NCI-H526 (cell line): ENCODE results near the gene FSD2.
"Not testable (repeated sequence)": the region's sequence is repeated elsewhere in the genome, so short reads cannot be mapped to it uniquely, and the experiment has no call there.

Experiments
- DNase-seq, 2 experiments: peaks; one replicate each; lab custom pipeline; 2025; lab: John Stamatoyannopoulos, UW

The FSD2 gene

DNA sequence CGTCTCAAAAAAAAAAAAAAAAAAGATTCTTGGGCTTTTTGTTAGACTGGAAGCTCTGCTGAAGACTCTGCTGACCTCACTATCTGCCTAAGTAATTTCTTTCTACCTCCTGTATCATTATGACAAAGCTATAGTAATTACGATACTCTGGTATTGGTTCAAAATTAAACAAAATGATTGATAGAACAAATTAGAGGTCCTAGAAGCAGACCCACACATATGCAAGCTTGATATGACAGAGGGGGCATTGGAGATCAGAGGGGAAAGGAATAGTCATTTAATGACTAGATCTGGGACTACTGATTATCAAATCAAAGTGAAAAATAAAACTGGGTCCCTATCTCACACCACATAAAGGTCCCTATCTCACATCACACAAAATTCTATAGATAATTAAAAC, 74.3 kb downstream of the FSD2 start:
- no peak for DNase-seq

DNA sequence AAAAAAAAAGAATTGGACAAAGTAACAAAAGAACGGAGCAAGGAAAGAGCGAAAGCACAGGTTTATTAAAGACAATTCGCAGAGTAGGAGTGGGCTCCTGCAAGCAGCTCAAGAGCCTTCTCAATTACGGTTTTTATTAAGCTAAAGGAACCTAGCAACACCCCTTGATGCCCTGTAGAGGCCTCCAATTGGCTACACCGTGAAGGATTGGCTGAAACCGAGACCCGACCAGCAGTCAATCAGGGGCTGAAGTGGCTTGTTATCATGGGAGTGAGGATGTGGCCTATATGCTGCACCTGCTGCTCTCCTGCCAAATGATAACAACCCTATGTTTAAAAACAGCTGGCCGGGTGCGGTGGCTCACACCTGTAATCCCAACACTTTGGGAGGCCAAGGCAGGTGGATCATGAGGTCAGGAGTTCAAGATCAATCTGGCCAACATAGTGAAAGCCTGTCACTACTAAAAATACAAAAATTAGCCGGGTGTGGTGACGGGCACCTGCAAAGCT, 75.8 kb downstream of the FSD2 start:
- no peak for DNase-seq

DNA sequence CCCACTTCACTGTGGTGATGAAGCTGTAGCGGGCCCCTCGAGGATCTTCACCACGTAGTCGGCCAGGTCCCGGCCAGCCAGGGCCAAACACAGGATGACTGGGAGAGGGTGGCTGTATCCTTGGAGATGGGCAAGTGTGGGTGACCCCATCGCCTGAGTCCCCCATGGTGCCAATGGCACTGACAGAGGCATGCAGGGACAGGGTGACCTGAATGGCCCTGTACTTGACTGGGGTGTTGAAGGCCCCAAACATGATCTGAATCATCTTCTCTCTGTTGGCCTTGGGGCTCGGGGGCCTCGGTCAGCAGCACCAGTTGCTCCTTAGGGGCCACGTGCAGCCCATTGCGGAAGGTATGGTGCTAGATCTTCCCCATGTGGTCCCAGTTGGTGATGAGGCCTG, 79.1 kb downstream of the FSD2 start:
- DNase-seq, result no peak

DNA sequence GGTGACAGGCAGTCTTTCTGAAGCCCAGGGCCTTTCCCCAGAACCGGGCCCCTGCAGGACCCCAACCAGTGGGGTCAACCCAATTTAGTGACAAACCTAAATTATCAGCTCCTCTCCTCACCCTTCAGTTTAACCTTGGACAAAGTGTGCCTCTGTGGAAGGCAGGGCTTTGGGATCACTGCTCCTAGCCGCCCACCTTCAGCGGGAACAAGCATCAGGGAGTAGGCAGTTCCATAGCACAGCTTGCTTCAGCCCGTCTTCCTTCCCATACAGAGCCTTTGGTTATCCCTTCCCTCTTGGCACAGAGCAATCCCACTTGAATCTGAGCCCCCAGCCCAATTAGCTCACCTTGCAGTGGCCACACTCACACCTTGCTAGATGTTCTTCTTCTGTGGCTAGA, 90.9 kb downstream of the FSD2 start:
- no peak for DNase-seq

DNA sequence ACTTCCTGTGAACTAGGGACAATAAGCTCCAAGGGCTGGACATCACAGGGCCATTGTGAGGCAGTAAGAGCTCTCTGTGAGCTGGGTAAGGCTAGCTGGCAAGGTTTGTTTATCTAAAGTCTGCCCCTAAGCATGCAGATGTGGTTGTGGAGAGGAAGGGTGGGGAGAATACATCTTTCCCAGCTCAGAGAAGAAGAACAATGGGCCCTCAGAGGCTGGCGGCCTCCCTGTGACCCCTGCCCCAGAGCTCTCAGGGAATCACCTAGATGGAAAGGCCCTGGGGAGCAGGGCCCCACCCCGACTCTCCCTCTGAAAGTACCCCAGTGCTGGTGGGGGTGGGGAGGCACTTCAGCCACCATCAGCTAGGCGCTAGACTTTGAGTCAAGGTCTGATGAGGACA, 91.9 kb downstream of the FSD2 start:
- peak in 1 of 2 experiments; percentile 8 for DNase-seq

DNA sequence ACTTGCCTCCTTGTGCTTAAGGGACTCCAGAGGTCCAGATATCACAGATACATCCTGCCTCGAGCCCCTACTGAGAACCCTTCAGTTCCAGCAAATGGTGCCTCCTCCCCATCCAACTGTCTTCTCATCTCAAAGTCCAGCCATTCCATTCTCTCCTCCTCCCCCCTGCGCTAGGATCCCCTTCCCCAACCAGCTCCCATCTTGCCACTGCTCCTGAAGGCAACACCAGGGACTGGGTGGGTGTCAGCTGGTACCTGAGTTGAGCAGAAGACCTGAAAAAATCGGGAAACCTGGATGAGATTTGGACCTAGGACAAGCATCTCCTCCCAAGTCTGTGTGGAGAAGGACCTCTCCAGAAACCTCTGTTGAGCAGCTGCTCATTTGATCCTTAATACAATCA, 93.8 kb downstream of the FSD2 start:
- DNase-seq, result no peak

DNA sequence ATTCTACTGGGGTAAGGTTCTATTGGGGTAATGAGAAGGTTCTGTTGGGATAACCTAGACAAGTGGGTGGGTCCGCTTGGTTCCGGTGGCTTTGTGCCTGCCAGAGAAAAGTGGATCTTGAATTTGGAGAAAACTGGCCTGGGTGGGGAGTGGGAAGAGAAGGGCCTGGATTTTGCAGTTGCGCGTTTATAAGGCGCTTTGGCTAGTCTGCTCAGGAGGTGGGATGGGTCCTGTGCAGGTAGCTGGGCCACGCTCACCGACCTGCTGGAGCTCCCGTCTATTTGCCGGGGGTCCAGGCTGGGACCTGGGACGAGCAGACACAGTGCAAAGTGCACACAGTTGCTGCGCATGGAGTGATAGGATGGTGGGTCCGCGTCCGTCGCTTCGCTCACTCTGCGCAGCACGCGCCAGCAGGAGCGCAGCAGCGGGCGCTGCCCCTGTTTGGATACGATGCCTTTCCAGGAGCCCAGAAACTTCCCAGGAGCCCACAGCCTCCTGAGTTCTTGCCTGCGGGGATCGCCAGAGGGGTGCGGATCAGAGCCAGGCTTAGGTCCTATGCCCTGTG, 94.9 kb downstream of the FSD2 start:
- no peak for DNase-seq

DNA sequence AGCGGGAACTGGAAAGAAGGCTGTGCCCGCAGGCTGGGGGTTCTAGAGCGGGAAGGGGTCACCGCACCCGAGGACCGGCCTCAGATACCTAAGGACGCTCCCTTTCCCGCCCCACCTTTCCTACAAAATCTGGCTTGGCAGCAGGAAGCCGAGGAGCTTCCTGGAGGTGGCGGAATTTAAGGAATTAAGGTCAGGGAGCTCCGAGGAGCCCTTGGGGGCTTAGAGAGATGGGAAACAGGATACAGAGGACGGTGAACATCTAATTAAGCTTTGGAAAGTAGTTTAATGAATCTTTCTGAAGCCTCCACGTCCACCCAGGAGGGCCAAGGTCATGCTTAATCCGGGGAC, 95.7 kb downstream of the FSD2 start:
- DNase-seq, result no peak

DNA sequence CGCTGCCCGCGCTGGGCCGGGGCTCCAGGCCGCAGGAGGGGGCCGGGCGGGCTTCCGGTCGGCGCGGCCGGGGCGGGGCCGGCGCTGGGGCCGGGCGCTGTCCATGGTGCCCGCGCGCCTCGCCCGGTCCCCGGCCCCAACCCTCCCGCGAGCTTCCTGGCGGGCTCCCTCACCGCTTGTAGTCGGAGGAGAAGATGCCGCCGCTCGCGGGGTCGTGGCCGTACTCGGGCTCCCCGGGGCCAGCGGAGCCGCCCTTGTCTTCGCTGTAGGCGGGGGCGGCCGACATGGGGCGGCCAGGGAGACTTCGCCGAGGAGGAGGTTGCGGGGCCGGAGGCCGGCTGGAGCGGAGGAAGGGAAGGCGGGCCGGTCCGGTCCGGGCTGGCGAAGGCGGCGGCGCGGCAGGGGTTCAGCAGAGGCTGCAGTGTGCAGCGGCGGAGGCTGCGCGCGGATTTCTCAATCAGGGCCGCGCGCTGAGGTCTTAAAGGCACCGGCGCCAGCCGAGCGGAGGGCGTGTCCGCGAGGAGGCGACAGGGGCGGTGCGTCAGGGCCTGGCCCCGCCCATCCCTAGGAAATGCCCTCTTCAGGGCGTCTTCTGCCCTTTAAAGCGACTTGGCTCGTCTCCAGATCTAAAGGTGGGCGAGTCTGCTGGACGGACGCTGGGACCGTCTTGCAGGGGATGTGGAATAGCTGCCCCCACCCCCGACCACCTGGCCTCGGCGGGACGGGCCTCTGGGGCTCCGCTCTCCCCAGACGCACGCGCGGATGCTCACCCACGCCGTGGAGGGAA, 96.3 kb downstream of the FSD2 start, which contains the start of gene AP3B2:
TSS of gene AP3B2 (minus strand) at position 455 of the 787 bp plus-strand sequence. CDS start at position 286, 169 bp downstream.
- peak; percentile 65 to 94 for DNase-seq

DNA sequence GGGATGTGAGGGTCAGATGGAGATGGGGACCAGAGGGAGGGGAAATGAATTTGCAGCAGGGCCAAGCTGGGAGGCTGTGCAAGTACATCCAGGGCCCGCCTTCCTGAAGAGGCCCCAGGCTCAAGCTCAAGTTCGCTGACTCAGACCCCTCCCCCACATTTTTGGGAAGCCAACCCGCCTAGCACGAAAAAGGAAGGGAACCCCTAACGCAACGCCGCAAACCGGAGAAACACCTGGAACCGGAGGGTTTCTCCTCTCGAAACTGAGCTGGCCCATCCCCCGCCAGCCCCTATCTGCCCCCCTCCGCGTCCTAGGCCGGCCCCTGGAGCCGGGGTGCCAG, 96.8 kb downstream of the FSD2 start:
- peak; percentile 7 to 67 for DNase-seq

DNA sequence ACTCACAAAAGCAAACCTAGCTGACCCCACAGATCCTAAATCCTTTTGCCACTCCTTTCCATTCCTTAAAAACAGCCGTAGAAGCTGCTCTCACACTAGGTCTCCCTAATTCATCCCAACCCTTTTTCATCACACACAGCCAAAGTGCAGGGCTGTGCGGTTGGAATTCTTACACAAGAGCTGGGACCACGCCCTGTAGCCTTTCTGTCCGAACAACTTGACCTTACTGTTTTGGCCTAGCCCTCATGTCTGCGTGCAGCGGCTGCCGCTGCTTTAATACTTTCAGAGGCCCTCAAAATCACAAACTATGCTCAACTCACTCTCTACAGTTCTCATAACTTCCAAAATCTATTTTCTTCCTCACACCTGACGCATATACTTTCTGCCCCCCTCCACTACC, 100.0 kb downstream of the FSD2 start:
- not testable (repeated sequence) for DNase-seq
